ENCODE data around the gene EYS.
"Not testable (repeated sequence)": the region's sequence is repeated elsewhere in the genome, so short reads cannot be mapped to it uniquely, and the experiment has no call there.

Gene EYS

GRCh38 chr6:64270083-64270482, 1436.9 kb downstream of the EYS start:
- no peak for DNase-seq

DNA sequence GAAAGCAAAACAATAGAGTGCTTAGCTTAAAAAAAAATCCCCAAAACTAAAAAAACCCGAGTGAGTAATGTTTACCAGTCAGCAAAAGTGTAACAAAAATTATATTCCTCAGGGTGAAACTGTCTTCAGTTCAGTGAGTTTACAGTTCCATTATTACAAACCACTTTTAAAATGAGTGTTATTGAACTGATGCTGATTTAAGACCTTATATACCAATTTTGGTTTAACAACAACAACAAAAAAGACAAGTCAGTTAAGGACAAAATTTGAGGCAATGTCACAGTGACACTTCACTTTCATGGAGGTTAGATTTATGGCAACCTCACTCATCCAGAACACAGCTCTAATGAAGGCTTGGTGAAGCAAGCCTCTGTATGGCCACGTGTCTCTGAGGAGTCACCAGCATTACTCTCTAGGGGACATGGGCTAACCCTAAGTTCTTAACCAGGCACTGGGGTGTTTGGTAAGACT, 1440.6 kb downstream of the EYS start:
- no peak for DNase-seq

- DNase-seq: no peak
These were observed 1443.2 kb downstream of the EYS start for GRCh38 chr6:64263778-64264177.

DNA sequence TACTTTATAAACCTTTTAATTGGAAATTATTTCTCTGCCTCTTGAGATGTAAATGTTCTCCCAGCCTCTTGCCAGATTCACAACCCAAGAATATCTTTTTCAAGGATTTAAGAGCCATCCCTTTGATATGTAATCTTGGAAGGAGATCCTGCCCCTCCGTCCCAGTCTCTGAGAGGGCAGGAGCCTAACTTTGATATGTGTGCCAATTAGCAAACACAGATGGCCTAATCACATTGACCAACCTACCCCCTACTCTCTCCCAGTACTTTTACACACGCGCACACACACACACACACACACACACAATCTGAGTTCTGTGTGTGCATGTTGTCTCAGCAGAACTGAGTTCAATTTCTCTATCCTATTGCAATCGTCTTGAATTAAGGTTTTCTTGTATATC, 1447.7 kb downstream of the EYS start:
- DNase-seq: no peak

- no peak for DNase-seq
These were observed 1448.3 kb downstream of the EYS start for GRCh38 chr6:64258752-64259151.

DNA sequence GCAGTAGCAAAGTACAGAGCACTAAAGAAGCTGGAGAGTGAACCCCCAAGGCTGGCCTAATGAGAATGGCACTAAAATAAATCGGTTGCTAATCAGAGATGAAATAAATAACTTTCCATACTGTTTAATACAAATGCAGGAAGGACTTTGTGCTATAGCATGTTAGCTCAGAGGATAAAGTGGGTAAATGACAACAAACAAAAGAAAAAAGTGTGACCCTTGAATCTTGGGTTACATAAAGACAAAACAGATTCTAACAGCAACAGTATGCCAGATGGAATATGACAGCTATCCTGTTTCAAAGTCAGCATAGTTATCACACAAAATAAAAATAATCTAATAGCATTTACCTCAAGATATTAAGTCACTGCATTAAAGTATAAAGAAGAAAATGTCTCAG, 1448.7 kb downstream of the EYS start:
- no peak for DNase-seq

GRCh38 chr6:64257586-64257985, 1449.4 kb downstream of the EYS start:
- DNase-seq: no peak

- no peak for DNase-seq
These were observed 1450.5 kb downstream of the EYS start for GRCh38 chr6:64256483-64256882.

DNA sequence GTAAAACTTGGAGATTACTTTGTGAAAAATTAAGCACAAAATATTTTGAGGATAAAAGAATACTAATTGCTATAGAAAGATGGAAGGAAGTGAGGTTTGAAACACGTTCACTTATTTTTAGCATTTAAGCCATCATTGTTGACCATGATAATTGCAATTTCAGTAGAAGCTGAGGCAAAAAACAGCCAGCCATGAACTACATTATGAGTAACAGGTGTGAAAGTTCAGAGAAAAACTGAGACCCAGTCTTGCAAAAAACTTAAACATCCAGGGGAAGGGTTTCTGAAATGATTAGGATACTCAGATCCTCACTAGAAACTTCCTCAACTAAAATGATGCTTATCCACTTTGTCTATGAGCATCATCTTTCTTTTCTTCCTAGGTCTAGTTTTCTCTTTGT, 1452.0 kb downstream of the EYS start:
- DNase-seq: no peak

DNA sequence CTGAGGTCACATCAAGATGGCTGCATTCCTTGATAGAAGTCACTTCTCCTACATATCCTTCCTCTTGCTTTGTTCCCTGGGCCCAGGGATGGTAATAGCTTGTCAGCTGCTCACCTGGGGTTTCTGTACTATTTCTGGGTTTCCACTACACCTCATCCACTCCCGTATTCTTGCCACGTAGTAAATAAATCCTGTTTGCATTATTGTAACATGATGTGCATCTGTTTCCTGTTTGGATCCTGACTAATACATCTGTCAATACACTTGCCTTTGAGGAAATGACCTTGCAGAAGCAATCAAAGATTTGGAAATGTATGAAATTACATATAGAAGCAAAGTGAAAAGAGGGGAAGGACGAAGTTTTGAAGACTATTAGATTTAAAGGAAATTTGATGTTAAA, 1452.5 kb downstream of the EYS start:
- DNase-seq: no peak

DNA sequence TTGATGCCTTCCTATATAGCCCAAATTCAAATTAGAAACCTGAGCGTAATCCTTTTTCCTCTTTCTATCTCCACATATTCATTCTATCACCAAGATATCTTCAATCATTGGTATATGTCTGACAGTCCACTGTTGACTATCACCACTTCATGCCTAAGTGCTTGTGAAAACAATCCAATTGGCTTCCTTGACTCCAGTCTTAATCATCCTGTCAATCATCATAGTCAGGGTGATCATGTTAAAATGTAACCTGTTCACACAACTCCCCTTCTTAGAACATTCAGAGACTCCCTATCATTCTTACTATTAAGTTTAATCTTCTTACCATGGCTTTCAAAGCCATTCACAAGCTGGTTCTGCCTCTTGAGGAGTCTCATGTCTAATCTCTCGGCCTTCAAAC, 1454.8 kb downstream of the EYS start:
- no peak for DNase-seq

GRCh38 chr6:64250126-64250525, 1456.9 kb downstream of the EYS start:
- no peak for DNase-seq

- DNase-seq: no peak
These were observed 1457.9 kb downstream of the EYS start for GRCh38 chr6:64249115-64249514.

DNA sequence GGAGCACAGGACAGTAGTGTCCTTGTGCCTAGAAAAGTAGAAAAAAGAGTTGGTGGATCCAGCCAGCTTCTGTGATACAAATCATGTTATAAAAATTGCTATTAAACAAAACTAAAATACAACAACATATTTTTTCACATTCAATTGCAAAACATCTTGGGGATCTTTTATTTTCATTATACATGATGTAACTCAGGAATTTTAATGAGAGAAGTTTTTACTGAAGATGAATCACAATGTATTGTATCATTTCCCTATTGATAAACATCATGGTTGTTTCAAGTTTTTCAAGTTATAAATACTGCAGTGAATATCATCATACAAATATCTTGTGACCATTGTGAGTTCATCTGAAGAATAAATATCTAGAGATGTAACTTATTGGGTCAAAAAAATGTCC, 1463.4 kb downstream of the EYS start:
- DNase-seq: no peak

GRCh38 chr6:64238908-64239307, 1468.1 kb downstream of the EYS start:
- not testable (repeated sequence) for DNase-seq

DNA sequence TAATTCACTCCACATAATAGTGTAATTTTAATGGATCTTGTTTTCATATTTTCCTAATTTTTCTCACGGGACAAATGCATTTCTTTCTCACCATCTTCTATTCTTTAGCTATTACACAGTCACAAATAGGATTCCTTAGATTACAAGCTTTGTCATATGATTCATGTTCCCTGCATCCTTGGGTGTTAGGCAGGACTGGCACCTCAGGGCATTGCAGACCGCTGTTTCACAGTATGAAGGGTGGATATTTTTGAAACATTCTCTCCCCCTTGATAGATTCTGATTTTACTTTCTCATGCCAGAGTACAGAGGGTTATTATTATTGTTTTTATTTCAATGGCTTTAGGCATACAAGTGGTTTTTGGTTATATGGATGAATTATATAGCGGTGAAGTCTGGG, 1469.0 kb downstream of the EYS start:
- no peak for DNase-seq

DNA sequence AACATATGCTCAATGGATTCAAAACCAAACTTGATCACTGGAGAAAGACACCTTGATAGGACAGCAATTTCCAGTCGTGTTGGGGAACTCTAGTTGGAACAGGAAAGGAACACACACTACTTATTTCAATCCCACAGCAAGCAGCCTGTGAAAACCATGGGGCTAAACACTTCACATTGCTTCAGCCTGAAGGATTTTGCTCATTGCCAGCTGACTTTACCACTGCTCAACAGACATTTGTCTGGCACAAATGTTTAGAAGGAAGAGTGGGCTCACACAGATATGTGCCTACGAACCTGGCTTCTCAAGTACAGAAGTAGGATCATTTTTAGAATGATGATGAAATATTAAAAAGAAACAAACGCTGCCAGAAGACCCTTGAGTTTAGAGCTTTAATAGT, 1473.3 kb downstream of the EYS start:
- no peak for DNase-seq

DNA sequence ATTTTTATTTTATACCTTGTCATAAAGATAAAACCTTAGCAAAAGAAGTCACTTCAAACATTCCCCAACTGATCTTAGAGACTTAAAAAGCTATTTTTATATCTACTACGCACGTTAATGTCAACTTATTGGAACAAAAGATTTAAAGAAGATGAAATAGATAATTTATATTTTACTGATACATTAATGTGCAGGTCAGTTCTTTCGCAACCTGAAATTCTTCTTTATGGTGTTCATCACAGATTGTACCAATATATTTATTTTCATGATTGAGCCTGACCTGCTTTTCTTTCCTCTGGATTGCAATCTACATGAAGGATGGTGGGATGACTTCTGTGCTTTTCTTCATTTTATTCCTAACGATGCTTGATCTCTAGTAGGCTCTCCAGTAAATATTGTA, 1475.1 kb downstream of the EYS start:
- no peak for DNase-seq

DNA sequence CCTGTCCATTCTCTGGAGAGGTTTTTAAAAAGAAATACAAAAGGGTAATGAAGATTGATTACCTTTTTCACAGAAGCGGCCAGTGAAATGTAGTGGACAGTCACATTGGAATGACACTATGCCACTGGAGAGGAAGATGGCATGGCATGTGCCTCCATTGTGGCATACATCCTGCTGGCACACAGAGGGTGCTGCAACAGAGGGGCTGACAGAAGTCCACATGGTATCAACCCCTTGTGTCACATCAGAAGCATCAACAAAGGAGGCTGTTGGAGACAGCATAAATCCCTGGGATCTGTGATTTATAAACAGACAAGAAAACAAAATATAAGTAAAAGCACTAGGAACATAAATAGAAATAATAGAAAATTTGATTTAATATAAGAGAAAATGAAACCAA, 1476.5 kb downstream of the EYS start:
- DNase-seq: no peak

GRCh38 chr6:64227863-64228262, 1479.2 kb downstream of the EYS start:
- no peak for DNase-seq

- no peak for DNase-seq
These were observed 1481.5 kb downstream of the EYS start for GRCh38 chr6:64225503-64225902.

DNA sequence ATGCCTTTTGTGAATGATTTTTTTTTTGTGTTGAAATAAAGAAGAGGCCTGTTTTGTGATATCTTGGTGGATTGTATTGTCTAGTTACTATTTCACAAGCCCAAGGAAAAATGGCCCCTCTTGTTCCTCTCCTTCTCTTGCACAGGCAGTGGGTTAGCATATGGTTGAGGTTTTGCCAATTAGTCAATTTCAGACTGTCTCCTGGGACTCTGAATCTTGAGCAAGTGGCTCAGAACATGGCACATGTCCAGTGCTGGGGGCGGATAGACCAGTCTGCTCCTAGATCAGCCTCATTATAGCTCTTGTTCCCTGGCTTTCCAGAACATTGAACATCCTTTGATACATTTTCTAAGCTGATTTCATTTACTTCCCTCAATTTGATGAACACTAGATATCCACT, 1482.2 kb downstream of the EYS start:
- DNase-seq: no peak

GRCh38 chr6:64221776-64222175, 1485.2 kb downstream of the EYS start:
- DNase-seq: no peak

- no peak for DNase-seq
These were observed 1486.2 kb downstream of the EYS start for GRCh38 chr6:64220801-64221200.

- no peak for DNase-seq
These were observed 1489.1 kb downstream of the EYS start for GRCh38 chr6:64217721-64218620.

All from CD4-positive, alpha-beta T cell treated with Interleukin-17A for 1 hour (primary cell).